ENCODE data around the gene CKMT1A.

Gene CKMT1A

DNA sequence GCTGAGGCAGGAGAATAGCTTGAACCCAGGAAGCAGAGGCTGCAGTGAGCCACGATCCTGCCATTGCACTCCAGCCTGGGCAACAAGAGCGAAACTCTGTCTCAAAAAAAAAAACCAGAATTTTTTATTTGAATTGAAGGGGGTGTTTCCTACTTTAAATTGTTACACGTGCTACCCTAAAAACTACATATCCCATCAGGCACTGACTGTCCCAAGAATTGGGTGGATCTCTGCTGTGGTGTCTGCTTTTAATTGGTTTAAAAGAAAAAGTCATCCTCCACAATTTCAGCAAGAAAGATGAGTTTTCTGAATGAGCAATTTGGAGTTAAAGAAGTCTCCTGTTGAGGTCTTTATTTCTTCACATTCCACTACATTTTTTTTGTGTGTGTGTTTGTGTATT lies 54.7 kb downstream of the CKMT1A start:
- no peak for DNase-seq (ENCODE audit: low spot score)

Measured in D341Med (cell line).